Breast epithelium (tissue), 3 donors: Measurements from ENCODE around the gene ZIM2.

Experiments used
- POLR2A ChIP-seq: fragments of 450-650 bp; IDR thresholded peaks from one replicate; pipeline ENCODE4 v1.6.1; 2016; ENCODE audit warnings: antibody characterized with exemption, mild to moderate bottlenecking, moderate library complexity
- TF ChIP-seq, protein P1 (sequence below), 3 donors: fragments of 450-650 bp; IDR thresholded peaks; one replicate each; pipeline ENCODE4 v1.5.1; 2016 to 2017; ENCODE audit warnings: antibody characterized with exemption in 3 of 3, mild to moderate bottlenecking in 3 of 3, moderate library complexity in 3 of 3

DNA sequence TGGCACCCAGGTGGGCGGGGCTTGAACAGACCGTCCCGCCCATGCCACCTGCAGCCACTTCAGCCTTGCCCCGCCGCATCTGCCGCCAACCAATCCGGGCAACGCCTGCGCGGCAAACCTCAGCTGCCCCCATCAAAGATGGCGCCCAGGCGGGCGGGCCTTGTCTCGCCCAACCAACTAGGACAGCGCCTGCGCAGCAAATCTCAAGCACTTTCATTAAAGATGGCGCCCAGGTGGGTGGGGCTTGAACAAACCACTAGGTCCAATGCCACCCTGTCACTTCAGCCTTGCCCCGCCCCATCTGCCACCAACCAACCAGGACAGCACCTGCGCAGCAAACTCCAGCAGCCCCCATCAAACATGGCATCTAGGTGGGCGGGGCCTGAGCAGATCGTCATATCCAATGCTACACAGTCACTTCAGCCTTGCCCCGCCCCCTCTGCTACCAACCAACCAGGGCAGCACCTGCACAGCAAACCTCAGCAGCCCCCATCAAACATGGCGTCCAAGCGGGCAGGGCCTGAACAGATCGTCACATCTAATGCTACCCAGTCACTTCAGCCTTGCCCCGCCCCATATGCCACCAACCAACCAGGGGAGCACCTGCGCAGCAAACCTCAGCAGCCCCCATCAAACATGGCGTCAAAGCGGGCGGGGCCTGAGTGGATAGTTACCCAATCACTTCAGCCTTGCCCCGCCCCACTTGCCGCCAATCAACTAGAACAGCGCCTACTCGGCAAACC lies 1.4 kb downstream of the ZIM2 start:
- no peak for TF ChIP-seq POLR2A
- TF ChIP-seq, protein P1, sequence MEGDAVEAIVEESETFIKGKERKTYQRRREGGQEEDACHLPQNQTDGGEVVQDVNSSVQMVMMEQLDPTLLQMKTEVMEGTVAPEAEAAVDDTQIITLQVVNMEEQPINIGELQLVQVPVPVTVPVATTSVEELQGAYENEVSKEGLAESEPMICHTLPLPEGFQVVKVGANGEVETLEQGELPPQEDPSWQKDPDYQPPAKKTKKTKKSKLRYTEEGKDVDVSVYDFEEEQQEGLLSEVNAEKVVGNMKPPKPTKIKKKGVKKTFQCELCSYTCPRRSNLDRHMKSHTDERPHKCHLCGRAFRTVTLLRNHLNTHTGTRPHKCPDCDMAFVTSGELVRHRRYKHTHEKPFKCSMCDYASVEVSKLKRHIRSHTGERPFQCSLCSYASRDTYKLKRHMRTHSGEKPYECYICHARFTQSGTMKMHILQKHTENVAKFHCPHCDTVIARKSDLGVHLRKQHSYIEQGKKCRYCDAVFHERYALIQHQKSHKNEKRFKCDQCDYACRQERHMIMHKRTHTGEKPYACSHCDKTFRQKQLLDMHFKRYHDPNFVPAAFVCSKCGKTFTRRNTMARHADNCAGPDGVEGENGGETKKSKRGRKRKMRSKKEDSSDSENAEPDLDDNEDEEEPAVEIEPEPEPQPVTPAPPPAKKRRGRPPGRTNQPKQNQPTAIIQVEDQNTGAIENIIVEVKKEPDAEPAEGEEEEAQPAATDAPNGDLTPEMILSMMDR (IDR thresholded peaks at IDR 0.05), result no peak
